H1 (cell line): Measurements from ENCODE around the gene SNX2. TPM values are rescaled to one million over a fixed set of nuclear protein-coding genes. Genes with fewer than 3 reads are reported as not detected.

Experiments
- BRCA1 ChIP-seq: IDR thresholded peaks from 2 replicates; pipeline ENCODE4 v1.6.1; 2012; ENCODE audit warnings: low read depth, low read length, improper control_type of control experiment
- CHD2 ChIP-seq: IDR thresholded peaks from 2 replicates; pipeline ENCODE4 v1.6.1; 2012; ENCODE audit warnings: low read length, improper control_type of control experiment
- CHD7 ChIP-seq: fragments of 300-600 bp; sonication (generic); IDR thresholded peaks from 2 replicates; pipeline ENCODE4 v1.7.1; 2012; ENCODE audit warnings: low read length, moderate library complexity, mild to moderate bottlenecking, inconsistent platforms; ENCODE audit not compliant: insufficient replicate concordance
- EGR1 ChIP-seq: IDR thresholded peaks from 2 replicates; pipeline ENCODE4 v1.6.1; 2011; ENCODE audit warnings: low read depth, low read length, borderline replicate concordance
- GABPA ChIP-seq: IDR thresholded peaks from 2 replicates; pipeline ENCODE4 v1.6.1; 2011; ENCODE audit warnings: mild to moderate bottlenecking, low read length, moderate library complexity, borderline replicate concordance; ENCODE audit not compliant: insufficient read depth
- MAFK ChIP-seq: IDR thresholded peaks from 2 replicates; pipeline ENCODE4 v1.6.1; 2012; ENCODE audit warnings: low read depth, mild to moderate bottlenecking, improper control_type of control experiment, low read length
- NANOG ChIP-seq: IDR thresholded peaks from 2 replicates; pipeline ENCODE4 v1.6.1; 2011; ENCODE audit warnings: low read length, low read depth, mild to moderate bottlenecking, inconsistent platforms; ENCODE audit not compliant: insufficient read depth, poor library complexity, severe bottlenecking
- POLR2A ChIP-seq, 2 experiments: IDR thresholded peaks; 1 replicate in 1 of 2; 2 replicates in 1 of 2; pipeline ENCODE4 v1.6.1; 2011; ENCODE audit warnings: low read depth in 2 of 2, low read length in 2 of 2, mild to moderate bottlenecking in 2 of 2; ENCODE audit errors: control extremely low read depth in 1 of 2
- RBBP5 ChIP-seq: IDR thresholded peaks from 2 replicates; pipeline ENCODE4 v1.7.1; 2012; ENCODE audit warnings: low read depth, mild to moderate bottlenecking, inconsistent platforms, low read length, moderate library complexity, borderline replicate concordance
- RFX5 ChIP-seq: IDR thresholded peaks from 2 replicates; pipeline ENCODE4 v1.6.1; 2011; ENCODE audit warnings: low read depth, low read length, improper control_type of control experiment, borderline replicate concordance
- SAP30 ChIP-seq: fragments of 300-600 bp; sonication (generic); IDR thresholded peaks from 2 replicates; pipeline ENCODE4 v1.7.1; 2012; ENCODE audit warnings: low read length, moderate library complexity, mild to moderate bottlenecking, inconsistent platforms; ENCODE audit not compliant: insufficient read depth, insufficient replicate concordance
- TCF12 ChIP-seq: IDR thresholded peaks from 2 replicates; pipeline ENCODE4 v1.6.1; 2011; ENCODE audit warnings: low read depth, mild to moderate bottlenecking, low read length
- polyA plus RNA-seq, 7 experiments: library from polyadenylated mRNA; depleted of rRNA in 3 of 7; stranded (reverse) in 5 of 7; unstranded in 2 of 7; fragments of >200 nt in 5 of 7; fragments of 200-250 nt in 2 of 7; gene quantifications; 1 replicate in 5 of 7; 2 replicates in 1 of 7; 4 replicates in 1 of 7; pipeline versions ENCODE4 v1.2.1 to v1.2.3, GENCODE V29; 2011 to 2013; ENCODE audit warnings: missing spikeins in 2 of 7, mixed read lengths in 2 of 7
- total RNA-seq: library from RNA; stranded (reverse); fragmentation: NEBNext Ultra II Directional; extraction: Animal tissue kit (Norgen Biotek cat#: 25700); gene quantifications from 2 replicates; pipeline ENCODE4 v1.2.1, GENCODE V29; 2021

Gene SNX2
- total and polyA plus RNA-seq, 2 of the 8 experiments (the other 6 are each of a cell fraction or from before 2014, with no cell fraction given): 51.0 to 61.2 TPM

GRCh38 chr5:122778157-122778556 is 3.3 kb downstream of the SNX2 start (continued):
- no peak for TF ChIP-seq CHD7
- TF ChIP-seq GABPA: no peak
- TF ChIP-seq EGR1: no peak
- TF ChIP-seq SAP30: no peak
- no peak for TF ChIP-seq RFX5
- TF ChIP-seq CHD2: no peak
- TF ChIP-seq BRCA1: no peak
- no peak for TF ChIP-seq MAFK
- no peak for TF ChIP-seq NANOG
- TF ChIP-seq RBBP5: no peak
- no peak for TF ChIP-seq TCF12
- no peak for TF ChIP-seq POLR2A (IDR thresholded peaks at IDR 0.05; ENCODE audit: control extremely low read depth in 1 of 2, low read depth in 2 of 2, low read length in 2 of 2)
